HG02943 (cell line): ENCODE data around the gene CBLL2.
"Not testable (repeated sequence)": the region's sequence is repeated elsewhere in the genome, so short reads cannot be mapped to it uniquely, and the experiment has no call there.

Experiments
- ATAC-seq: cut with Tn5 transposase; IDR thresholded peaks from one replicate; pipeline ENCODE4 v1.9.1; 2021; ENCODE audit warnings: mild to moderate bottlenecking, low read depth, moderate library complexity; ENCODE audit not compliant: unreplicated experiment

CBLL2 gene, protein sequence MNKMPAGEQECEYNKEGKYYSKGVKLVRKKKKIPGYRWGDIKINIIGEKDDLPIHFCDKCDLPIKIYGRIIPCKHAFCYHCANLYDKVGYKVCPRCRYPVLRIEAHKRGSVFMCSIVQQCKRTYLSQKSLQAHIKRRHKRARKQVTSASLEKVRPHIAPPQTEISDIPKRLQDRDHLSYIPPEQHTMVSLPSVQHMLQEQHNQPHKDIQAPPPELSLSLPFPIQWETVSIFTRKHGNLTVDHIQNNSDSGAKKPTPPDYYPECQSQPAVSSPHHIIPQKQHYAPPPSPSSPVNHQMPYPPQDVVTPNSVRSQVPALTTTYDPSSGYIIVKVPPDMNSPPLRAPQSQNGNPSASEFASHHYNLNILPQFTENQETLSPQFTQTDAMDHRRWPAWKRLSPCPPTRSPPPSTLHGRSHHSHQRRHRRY

DNA sequence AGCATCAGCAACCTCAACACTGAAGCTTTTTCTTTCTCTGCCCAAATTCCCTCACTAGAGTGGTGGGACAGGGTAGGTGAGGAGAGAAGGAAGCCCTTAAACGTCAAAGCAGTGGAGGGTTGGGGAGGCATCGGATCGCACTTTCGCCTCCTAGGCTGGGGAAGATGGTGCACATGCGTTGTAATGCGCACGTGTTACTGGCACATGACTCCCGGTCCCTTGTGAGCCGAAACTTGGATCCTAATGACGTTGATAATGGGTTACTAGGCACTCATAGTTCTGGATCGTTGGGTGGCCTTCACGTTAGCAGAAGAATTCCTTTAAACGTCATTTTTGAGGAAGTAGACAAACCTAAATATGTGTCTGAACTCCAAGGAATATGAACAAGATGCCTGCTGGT is at the start of gene CBLL2:
CBLL2 (plus strand) TSS at position 301 of the 400 bp plus-strand sequence; CDS start at position 380, 79 bp downstream.
- ATAC-seq: no peak

DNA sequence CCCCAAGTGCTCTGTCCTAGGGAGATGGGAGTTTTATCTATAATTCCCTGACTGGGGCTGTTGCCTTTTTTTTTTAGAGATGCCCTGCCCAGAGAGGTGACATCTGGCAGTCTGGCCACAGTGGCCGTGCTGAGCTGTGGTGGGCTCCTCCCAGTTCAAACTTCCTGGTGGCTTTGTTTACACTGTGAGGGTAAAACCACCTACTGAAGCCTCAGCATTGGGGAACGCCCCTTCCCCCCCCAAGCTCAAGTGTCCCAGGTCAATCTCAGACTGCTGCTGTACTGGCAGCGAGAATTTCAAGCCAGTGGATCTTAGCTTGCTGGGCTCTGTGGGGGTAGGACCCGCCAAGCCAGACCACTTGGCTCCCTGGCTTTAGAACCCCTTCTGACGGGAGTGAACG is 38.3 kb upstream of the CBLL2 start:
- no peak for ATAC-seq

DNA sequence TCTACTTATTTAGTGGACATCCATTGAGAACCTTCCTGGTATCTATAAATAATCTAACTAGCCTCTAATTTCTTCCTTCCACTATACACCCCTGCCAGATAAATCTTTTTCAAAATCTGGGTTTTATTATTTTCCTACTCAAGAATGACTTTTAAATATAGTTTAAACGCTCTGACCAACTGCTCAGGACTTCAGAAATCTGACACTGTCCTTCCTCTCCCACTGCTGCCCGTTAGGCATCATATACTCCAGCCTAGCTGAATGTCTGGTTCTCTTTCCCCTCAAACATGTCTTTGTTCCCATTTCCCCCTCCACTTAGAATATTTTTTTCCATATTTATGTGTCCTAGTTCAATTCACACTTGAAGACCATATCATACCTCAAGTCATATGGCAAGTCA is 35.2 kb upstream of the CBLL2 start:
- ATAC-seq: no peak

DNA sequence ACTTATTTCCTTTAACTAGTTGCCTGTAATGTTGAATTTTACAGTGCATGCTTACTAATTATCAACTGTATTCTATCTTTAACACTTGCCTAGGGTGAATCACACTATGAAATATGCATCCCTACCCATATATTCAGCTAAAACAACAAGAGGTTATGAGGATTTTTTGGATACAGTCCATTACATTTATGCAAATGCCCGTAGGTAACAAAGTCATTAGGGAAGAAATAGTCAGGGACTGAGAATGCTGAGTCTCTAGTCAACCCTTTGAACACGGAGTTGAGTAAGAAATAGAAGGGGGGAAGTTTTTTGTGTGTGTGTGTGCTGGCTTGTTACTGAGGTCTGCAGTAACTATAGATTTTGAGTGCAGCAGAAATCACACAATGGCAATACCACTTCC is 26.1 kb upstream of the CBLL2 start:
- no peak for ATAC-seq

DNA sequence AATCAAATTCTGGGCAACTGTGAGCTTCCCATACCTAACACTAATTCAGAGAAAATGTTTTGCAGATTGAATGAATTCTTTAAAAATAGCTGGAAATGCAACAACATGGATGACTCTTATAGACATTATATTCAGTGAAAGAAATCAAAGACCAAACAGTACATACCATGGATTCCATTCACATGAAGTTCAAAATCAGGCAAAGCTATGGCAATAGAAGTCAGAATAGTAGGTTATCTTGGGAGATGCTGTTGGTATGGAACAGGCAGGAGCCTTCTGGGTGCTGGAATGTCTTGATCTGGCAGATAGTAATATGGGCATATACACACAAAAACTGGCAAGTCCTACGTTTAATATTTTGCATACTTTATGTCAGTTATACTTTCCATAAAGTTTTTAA is 25.5 kb upstream of the CBLL2 start:
- no peak for ATAC-seq

DNA sequence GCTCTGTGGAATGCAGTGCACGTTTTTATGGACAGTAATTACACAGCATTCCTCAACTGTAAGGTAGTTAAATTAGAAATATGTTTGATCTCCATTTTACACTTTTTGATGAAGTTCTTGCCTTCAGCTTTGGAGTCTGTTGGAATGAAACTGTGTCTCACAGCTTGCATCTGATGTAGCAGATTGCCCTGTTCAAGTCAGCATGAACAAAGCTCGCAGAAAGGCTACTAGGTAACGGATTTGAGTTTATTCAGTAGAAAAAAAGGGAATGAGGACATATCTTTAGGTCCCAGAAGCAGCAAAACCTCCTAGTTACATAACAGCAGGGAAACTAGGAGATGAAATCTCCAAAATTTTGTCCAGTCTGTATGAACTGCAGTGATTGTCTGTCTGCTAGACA is 24.3 kb upstream of the CBLL2 start:
- no peak for ATAC-seq

DNA sequence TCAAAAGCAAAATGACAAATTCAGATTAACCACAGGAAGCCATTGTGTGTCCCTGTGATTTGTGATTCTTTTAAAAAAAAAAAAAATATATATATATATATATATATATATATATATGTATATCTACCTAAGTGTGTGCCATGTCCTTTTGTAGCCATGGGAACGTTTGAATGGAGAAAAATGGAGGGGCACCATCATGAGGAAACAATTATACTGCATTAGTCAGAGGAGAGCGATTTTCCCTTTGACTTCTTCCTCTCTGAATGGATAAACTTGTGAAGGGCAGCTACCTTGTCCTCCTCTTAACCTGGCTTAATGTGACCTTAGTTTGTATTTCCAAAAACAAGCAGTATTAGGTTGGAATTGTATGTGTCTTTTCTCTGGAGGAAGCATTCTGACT is 23.3 kb upstream of the CBLL2 start:
- no peak for ATAC-seq

DNA sequence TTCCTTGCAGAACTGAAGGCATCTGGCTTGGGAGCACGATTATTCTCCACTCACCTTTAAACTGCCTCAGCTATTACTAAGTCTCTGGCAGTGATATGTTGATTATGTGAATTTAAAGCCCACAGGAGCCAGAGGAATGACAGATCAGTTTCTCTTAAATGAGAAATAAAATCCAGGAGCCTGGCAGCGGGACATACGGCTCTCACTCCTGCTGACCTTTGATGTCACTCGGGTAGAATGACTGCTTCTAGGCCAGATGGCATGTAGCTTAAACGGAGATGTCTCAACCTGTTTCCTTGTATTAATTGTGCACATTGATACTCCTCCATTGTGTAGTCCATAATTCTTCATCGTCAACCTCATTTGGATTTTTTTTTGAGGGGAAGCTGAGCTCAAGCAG is 4.0 kb upstream of the CBLL2 start:
- no peak for ATAC-seq

DNA sequence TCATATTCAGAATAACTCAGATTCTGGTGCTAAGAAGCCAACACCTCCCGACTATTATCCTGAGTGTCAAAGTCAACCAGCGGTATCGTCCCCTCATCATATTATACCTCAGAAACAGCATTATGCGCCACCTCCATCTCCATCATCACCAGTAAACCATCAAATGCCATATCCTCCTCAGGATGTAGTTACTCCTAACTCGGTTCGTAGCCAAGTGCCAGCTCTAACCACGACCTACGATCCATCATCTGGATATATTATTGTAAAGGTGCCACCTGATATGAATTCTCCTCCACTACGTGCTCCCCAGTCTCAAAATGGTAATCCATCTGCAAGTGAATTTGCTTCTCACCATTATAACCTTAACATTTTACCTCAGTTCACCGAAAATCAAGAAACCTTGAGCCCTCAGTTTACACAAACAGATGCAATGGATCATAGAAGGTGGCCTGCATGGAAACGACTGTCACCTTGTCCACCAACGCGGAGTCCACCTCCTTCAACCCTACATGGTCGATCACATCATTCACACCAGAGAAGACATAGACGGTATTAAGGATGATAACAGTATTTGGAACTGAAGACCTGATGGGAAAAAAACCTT is 1.1 kb downstream of the CBLL2 start:
- ATAC-seq: no peak

DNA sequence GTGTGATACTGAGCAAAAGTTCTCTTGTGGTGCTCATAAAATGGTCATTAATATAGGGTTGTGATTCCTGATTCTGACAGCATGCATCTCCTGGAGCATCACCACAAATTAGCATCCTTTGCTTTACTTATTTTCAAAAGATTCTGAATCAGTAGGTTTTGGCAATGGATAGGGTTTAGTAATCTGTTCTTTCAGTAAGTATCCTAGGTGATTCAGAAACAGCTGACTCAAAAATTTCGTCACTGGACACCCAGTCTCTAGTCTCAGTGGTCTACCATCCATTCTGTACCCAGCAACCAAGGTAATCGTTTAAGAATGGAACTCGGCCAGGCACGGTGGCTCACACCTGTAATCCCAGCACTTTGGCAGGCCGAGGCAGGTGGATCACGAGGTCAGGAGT is 4.1 kb downstream of the CBLL2 start:
- no peak for ATAC-seq

DNA sequence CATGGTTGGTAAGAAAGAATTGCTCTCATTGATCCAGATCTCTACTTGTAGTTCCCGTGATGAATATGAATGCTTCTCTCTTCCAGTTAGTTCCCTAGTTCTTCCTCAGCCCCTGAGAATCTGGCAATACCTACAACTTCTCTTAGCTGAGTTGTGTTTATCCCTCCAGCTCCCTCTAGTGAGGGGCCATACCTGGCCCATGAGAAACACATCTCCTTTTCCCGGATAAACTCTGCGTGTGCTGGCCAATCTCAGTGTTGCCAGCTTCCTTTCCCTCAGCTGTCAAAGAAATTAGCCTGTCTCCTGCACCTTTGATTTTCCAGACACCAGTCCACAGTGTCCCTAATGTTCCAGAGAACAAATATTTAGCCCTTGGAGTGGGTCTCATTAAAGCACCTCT is 5.7 kb downstream of the CBLL2 start:
- no peak for ATAC-seq

DNA sequence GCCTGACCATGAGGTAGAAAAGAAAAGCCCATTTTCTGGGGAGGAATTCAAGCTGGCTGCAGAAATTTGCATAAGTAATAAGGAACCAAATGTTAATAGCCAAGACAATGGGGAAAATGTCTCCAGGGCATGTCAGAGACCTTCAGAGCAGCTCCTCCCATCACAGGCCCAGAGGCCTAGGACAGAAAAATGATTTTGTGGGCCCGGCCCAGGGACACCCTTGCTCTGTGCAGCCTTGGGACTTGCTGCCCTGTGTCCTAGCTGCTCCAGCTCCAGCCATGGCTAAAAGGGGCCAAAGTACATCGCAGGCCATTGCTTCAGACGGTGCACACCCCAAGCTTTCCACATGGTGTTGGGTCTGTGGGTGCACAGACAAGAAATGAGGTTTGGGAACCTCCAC is 16.5 kb downstream of the CBLL2 start:
- not testable (repeated sequence) for ATAC-seq

DNA sequence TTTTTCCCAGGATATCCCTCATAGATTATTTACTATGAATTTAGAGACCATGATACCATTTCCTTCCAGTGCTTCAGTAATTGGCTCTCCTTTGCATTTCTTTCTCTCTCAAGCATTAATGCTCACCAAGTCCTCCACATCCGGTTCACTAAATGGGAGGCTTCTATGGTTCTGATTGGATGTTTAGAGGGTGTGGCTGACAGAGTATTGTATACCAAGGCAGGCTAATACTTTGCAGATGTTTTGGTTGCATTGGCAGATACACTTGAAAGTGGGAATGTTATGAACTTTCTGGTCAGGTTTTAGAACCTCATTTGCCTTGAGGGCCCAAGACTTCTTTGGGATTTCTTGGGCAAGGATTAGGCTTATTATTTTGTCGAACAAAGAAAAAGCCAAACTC is 24.2 kb downstream of the CBLL2 start:
- no peak for ATAC-seq

DNA sequence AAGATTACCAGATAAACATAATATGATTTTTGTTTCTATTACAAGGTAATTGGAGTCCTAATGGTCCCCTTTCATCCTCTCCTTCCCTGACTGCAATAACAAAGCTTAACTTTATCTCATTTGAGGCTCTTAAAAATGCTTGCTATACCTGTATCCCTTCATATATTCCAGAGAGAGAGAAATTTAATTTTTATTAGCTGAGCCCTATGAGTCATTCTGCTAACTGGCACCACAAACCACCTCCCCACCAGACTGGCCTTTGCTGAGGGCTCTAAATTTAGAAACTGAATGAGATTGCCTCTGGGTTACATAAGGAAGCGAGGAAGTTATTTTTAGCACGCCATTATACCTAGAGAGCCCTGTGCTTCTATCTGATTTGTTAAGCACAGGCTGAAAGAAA is 27.4 kb downstream of the CBLL2 start:
- no peak for ATAC-seq

DNA sequence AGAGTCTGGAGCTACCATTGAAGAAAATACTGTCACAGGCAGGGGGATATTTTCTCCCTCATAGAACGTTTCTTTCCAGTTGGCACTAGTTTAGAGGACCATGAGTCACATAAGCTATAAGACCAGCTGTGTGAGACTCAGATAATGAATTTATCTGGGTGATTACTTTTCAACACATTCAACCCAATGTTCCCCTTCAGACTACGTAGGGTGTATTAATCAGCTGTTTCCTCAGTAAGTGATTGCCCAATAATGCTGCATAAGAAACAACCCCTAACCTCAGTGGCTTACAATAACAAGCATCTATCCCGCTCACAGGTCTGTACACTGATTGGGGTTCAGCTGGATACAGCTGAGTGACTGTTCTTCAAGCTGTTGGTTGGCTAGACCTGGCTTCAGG is 38.1 kb downstream of the CBLL2 start:
- no peak for ATAC-seq

DNA sequence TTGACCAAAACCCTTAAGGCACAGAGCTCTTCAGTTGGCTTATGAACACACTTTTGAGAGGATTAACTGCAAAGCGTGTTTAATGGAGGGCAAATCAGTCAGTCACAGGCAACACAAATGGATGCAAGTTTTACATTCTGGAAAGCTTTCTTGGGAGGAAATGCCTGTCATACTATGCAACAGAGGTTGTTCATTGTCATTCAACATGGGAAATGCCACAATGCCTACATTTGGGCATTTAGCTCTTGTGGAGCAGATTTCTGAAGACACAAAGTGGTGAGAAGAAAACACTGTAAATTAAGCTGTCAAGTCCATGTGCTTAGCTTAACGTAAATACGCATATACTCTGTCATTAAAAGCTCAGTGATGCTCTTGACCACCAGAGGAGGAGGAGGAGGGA is 41.1 kb downstream of the CBLL2 start:
- ATAC-seq: no peak

DNA sequence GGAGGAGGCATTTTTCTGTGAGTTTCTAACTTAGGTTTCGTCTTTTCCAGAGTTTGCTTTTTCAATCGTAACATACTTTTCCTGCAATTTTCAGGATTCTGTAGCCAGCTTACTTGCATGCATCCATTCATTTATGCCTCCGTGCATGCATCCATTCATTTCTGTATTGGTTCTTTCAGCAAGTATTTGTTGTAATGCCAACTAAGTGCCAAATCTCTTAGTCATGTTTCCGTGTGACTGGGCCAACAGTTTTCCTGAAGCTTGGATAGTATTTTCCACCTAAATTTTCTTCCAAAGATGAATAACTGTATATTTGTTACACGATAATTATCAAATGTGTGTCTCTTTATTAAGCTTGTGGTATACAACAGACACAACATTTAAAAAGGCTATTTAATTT is 41.5 kb downstream of the CBLL2 start:
- ATAC-seq: no peak

DNA sequence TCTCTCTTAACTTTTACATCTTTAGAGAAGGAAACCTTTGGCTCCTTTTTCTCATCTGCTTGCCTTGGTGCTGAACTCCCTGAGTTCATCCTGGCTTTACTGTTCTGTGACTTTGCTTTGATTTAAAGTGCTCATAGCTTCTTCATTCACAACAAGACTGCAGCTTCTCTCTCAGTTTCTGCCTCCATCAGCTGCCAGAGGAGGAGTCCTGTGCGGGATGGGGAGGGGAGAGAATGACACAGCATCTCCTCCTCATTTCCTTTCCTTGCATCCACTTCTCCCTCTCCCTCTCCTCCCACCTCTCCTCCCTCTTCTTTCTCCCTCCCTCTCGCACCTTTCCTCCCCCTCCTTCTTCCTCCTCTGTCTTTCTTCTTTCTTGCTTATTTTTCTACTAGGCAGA is 42.0 kb downstream of the CBLL2 start:
- no peak for ATAC-seq

DNA sequence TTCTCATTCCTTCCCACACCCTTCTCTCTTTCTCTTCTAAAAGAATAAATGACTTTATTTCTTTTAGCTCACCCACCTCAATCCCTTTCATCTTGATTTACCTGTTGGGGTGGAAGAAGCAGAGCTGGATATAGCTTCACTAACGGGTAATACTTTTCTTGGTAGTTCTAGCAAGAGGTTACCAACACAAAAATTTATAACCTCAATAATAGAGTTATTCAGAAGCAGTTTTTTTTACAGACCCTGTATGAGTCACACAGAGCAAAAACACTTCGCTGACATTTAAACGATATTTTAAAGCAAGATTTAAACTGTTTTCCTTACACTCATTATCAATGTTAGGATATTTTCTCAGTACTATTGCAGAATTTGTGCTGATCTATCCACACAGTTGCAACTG is 42.4 kb downstream of the CBLL2 start:
- no peak for ATAC-seq

DNA sequence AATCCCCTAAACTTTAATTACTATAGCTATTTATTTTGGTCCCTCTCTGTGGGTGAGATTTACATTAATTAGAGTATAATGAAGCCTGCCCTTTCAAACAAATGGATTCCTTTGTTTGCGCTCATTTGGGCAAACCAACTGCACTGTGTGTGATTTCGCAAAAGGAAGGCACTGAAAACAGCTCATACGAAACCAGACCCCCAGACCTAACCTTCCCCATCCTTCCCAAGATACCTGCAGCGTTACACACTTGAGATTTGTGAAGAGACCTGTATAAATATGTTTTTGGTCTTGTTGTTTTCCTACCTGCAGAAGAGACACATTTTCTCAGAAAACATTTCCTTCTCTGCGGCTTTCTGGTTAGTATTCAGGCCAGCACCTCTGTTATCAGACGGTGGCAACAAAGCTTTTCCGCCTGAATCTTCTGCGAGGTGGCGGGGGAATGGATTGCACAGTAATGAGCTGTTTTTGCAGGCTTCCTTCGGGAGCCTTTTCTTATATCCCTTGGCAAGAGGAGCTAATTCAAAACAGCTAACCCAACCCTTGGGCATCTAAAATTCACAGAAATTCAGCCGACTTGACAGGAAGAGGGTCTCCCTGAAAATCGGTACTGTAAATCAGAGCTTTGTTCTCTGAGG is 47.6 kb downstream of the CBLL2 start:
- ATAC-seq: no peak

DNA sequence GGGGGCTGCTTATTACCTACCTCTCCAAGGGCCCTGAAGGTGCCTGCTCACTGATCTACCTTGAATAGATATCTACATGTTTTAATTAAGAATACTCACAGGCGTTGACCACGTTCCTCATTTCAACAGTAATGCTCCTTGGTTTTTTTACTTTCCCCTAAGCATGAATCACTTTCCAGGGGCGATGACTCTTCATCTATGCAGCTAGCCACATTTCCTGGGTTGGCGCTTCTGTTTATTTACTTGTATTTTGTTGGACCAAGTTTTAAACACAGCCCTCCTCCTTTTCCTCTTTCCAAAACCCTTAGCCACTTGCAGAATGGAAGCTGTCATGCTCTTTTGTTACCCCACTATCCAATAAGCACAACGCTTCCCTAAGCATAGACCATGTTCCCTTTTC is 50.8 kb downstream of the CBLL2 start:
- no peak for ATAC-seq
